Keratinocyte (primary cell): ENCODE results near the gene MRPL53. TPM values are rescaled to one million over a fixed set of nuclear protein-coding genes. Genes with fewer than 3 reads are reported as not detected.
"Not testable (repeated sequence)": the region's sequence is repeated elsewhere in the genome, so short reads cannot be mapped to it uniquely, and the experiment has no call there.

ENCODE experiments used
- DNase-seq: peaks from one replicate; pipeline ENCODE4 v3.0.0-alpha.2; 2011; ENCODE audit warnings: low read depth, missing footprints, low spot score
- FAIRE-seq: peaks from 2 replicates; lab custom pipeline; 2011; peaks lifted over from hg19 to GRCh38; lab: Jason Lieb, UNC
- H2AFZ ChIP-seq: 2 replicates; pipeline ENCODE4 v1.6.0; 2012; ENCODE audit warnings: low read length, control low read depth, inconsistent platforms; ENCODE audit not compliant: control insufficient read depth
- H3K27ac ChIP-seq: 2 replicates; pipeline ENCODE4 v1.5.1; 2011; ENCODE audit warnings: low read length; ENCODE audit not compliant: control insufficient read depth, insufficient read depth
- H3K27me3 ChIP-seq: 3 replicates; pipeline ENCODE4 v1.6.0; 2011; ENCODE audit warnings: low read length; ENCODE audit not compliant: control insufficient read depth, insufficient read depth; ENCODE audit errors: extremely low read depth
- H3K36me3 ChIP-seq, 2 experiments: 2 replicates in 1 of 2; 3 replicates in 1 of 2; pipeline ENCODE4 v1.5.1; 2011; ENCODE audit warnings: low read length in 2 of 2, mild to moderate bottlenecking in 1 of 2; ENCODE audit not compliant: control insufficient read depth in 2 of 2, insufficient read depth in 2 of 2; ENCODE audit errors: extremely low read depth in 1 of 2
- H3K4me1 ChIP-seq: 3 replicates; pipeline ENCODE4 v1.5.1; 2011; ENCODE audit warnings: low read length; ENCODE audit not compliant: control insufficient read depth, insufficient read depth; ENCODE audit errors: extremely low read depth
- H3K4me2 ChIP-seq: 3 replicates; pipeline ENCODE4 v1.6.0; 2011; ENCODE audit warnings: low read depth, low read length; ENCODE audit not compliant: control insufficient read depth, insufficient read depth; ENCODE audit errors: extremely low read depth
- H3K4me3 ChIP-seq, 3 experiments: fragments of 200-600 bp in 1 of 3; sonication (generic) in 1 of 3; 2 replicates in 2 of 3; 3 replicates in 1 of 3; pipeline ENCODE4 v1.5.1; 2011 to 2016; ENCODE audit warnings: low read length in 3 of 3, mild to moderate bottlenecking in 3 of 3, control low read depth in 2 of 3, inconsistent platforms in 1 of 3, low read depth in 1 of 3, mixed read lengths in 1 of 3, mixed run types in 1 of 3, moderate library complexity in 1 of 3; ENCODE audit not compliant: control insufficient read depth in 2 of 3, insufficient read depth in 2 of 3; ENCODE audit errors: extremely low read depth in 1 of 3
- H3K79me2 ChIP-seq: 2 replicates; pipeline ENCODE4 v1.6.0; 2012; ENCODE audit warnings: low read length; ENCODE audit not compliant: control insufficient read depth, insufficient read depth
- H3K9ac ChIP-seq: 3 replicates; pipeline ENCODE4 v1.6.0; 2011; ENCODE audit warnings: low read length; ENCODE audit not compliant: control insufficient read depth, insufficient read depth; ENCODE audit errors: extremely low read depth
- H3K9me1 ChIP-seq: 3 replicates; pipeline ENCODE4 v1.6.0; 2011; ENCODE audit warnings: low read length; ENCODE audit not compliant: control insufficient read depth, insufficient read depth; ENCODE audit errors: extremely low read depth
- H3K9me3 ChIP-seq: 2 replicates; pipeline ENCODE4 v1.5.1; 2012; ENCODE audit warnings: low read depth, low read length; ENCODE audit not compliant: control insufficient read depth
- H4K20me1 ChIP-seq: 3 replicates; pipeline ENCODE4 v1.6.0; 2011; ENCODE audit warnings: low read length; ENCODE audit not compliant: control insufficient read depth, insufficient read depth; ENCODE audit errors: extremely low read depth
- EZH2 ChIP-seq: IDR thresholded peaks from one replicate; pipeline ENCODE4 v1.6.1; 2012; ENCODE audit warnings: inconsistent platforms, mild to moderate bottlenecking, low read length, moderate library complexity
- dilution Hi-C: fragments of 300-500 bp; cut with MboI; formaldehyde crosslinking; loops from one replicate; pipeline ENCODE4 v1.7.0; 2020; ENCODE audit warnings: low sequenced_read_pairs; ENCODE audit not compliant: extremely low pct_ligation_motif_present
- polyA plus RNA-seq, 5 experiments: library from polyadenylated mRNA; depleted of rRNA in 3 of 5; stranded (reverse) in 3 of 5; stranded (forward) in 1 of 5; unstranded in 1 of 5; fragments of >200 nt; gene quantifications; 1 replicate in 1 of 5; 2 replicates in 3 of 5; 3 replicates in 1 of 5; pipeline versions ENCODE4 v1.2.1 to v1.2.3, GENCODE V29; 2011 to 2012; ENCODE audit warnings: missing spikeins in 2 of 5, low read depth in 1 of 5, low replicate concordance in 1 of 5
- TF ChIP-seq, protein P1 (sequence below), 3 experiments: IDR thresholded peaks in 1 of 3; conservative IDR thresholded peaks in 1 of 3; optimal IDR thresholded peaks in 1 of 3; 2 replicates in 2 of 3; 3 replicates in 1 of 3; pipeline versions ENCODE3 to v1.5.1; 2011; ENCODE audit warnings: low read length in 3 of 3, mild to moderate bottlenecking in 3 of 3, moderate library complexity in 2 of 3, control low read depth in 1 of 3, inconsistent platforms in 1 of 3; ENCODE audit not compliant: insufficient read depth in 2 of 3; ENCODE audit errors: extremely low read depth in 1 of 3

Gene MRPL53
- polyA plus RNA-seq, 1 donor (not counting 4 experiments of a cell fraction or from before 2014, with no cell fraction given), result 31.0 TPM

DNA sequence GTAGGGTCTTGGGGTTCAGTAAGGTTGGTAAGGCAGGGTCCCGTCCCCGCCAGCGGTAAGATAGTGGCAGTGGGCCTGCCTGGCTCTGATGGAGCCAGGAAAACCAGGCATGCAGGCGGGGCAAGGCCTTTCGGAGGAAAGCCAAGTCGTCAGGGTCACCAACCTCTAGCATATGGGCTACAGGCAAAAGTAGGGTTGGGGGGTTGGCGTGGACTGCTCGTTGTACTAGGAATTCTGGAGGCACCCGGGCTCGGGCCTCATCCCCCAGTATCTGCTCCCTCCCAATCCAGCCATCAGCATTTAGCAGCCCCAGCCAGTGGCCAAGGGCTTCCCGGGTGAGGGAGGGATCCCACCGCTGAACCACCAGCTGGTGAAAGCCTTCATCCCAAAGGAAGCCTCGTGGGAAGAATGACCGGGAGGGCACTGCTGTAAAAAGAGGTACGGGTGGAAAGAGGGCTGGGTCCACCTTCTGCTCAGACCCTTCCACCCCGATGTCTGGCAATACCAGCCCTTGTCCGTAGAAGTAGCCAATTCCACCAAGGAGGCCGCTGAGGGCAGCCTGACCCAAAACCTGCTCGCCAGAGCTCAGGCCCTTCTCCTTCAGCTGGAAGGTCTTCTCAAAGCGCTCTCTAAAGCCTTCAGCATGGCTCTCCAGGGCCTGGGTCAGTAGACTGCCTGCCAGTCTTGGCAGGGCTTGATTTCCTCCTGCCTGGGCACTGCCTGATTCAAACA is 10.3 kb downstream of the MRPL53 start:
- DNase-seq (no peak), FAIRE-seq (no peak)
- peaks cover 12 to 25% of the 10 kb centered on the region in 2 experiments for H3K36me3 ChIP-seq
- no peaks in the 10 kb centered on the region for H3K4me1 ChIP-seq
- no peaks in the 10 kb centered on the region for H3K27me3 ChIP-seq
- no peak overlapping the region for H3K4me3 ChIP-seq
- H3K9me1 ChIP-seq, result no peaks in the 10 kb centered on the region
- no peak overlapping the region for H3K27ac ChIP-seq
- no peaks in the 10 kb centered on the region for H4K20me1 ChIP-seq
- H3K9me3 ChIP-seq, result no peaks in the 10 kb centered on the region
- H2AFZ ChIP-seq, result no peak overlapping the region
- TF ChIP-seq, protein P1, sequence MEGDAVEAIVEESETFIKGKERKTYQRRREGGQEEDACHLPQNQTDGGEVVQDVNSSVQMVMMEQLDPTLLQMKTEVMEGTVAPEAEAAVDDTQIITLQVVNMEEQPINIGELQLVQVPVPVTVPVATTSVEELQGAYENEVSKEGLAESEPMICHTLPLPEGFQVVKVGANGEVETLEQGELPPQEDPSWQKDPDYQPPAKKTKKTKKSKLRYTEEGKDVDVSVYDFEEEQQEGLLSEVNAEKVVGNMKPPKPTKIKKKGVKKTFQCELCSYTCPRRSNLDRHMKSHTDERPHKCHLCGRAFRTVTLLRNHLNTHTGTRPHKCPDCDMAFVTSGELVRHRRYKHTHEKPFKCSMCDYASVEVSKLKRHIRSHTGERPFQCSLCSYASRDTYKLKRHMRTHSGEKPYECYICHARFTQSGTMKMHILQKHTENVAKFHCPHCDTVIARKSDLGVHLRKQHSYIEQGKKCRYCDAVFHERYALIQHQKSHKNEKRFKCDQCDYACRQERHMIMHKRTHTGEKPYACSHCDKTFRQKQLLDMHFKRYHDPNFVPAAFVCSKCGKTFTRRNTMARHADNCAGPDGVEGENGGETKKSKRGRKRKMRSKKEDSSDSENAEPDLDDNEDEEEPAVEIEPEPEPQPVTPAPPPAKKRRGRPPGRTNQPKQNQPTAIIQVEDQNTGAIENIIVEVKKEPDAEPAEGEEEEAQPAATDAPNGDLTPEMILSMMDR (optimal IDR thresholded peaks at IDR 0.05 in 1 of 3, IDR thresholded peaks at IDR 0.05 in 1 of 3, conservative IDR thresholded peaks at IDR 0.05 in 1 of 3; ENCODE audit: extremely low read depth in 1 of 3, insufficient read depth in 2 of 3, low read length in 3 of 3), result no peak
- no peak for TF ChIP-seq EZH2
- dilution Hi-C loops, result no loop called here
- no peak overlapping the region for H3K4me2 ChIP-seq
- H3K9ac ChIP-seq, result no peak overlapping the region
- H3K79me2 ChIP-seq, result peaks cover 26% of the 10 kb centered on the region

DNA sequence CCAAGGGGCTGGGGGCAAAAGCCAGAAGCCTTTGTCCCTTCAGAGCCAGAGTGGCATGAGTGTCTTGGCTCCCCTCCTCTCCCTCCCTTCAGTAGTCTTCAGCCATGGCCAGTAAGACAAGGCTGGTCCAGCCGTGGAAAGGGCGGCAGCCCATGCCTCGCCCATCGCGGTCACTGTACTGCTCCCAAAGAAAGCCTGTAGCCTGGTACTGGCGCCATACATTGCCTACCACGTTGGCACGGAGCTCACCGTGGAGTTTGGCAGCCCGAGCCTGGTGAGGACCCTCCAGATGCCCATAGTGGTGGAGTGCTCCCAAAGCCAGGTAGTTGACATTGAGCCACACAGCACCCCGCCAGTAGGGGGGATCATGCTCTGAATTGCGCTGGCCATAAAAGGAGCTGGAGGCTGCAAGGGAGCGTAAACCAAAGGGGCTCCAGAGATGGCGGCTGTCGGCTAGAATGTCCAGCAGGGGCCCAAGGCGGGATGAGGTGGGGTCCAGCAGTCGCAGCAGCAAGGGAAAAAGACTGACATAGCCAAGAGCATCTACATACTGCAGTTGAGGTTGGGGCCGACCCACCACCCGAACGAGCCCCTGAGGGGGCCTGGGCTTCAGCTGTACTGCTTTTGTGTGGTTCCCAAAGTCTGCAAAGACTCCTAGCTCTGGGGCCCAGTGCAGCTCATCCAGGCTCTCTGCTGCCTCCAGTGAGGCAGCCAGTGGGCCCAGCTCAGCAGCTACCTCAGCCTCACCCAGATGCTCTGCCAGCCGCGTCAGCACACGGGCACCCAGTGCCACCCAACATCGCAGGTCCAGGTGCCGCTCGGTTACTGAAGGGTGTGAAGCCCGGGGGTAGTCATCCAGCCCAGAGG is 11.1 kb downstream of the MRPL53 start:
- Histone ChIP-seq H3K36me3 (peaks cover 12 to 25% of the 10 kb centered on the region in 2 experiments), H3K9me1 (no peaks in the 10 kb centered on the region), H3K9me3 (no peaks in the 10 kb centered on the region), H3K4me2 (no peak overlapping the region), H3K27ac (no peak overlapping the region), H3K4me1 (peaks cover 7% of the 10 kb centered on the region), H3K4me3 (no peak overlapping the region), H4K20me1 (no peaks in the 10 kb centered on the region), H3K79me2 (peaks cover 30% of the 10 kb centered on the region), H3K27me3 (no peaks in the 10 kb centered on the region), H2AFZ (no peak overlapping the region), H3K9ac (no peak overlapping the region)
- dilution Hi-C loops, result no loop called here
- FAIRE-seq (no peak), DNase-seq (no peak)
- TF ChIP-seq EZH2, result no peak
- TF ChIP-seq, protein P1 (optimal IDR thresholded peaks at IDR 0.05 in 1 of 3, IDR thresholded peaks at IDR 0.05 in 1 of 3, conservative IDR thresholded peaks at IDR 0.05 in 1 of 3; ENCODE audit: extremely low read depth in 1 of 3, insufficient read depth in 2 of 3, low read length in 3 of 3), result peak in 1 of 3 experiments; percentile 39

DNA sequence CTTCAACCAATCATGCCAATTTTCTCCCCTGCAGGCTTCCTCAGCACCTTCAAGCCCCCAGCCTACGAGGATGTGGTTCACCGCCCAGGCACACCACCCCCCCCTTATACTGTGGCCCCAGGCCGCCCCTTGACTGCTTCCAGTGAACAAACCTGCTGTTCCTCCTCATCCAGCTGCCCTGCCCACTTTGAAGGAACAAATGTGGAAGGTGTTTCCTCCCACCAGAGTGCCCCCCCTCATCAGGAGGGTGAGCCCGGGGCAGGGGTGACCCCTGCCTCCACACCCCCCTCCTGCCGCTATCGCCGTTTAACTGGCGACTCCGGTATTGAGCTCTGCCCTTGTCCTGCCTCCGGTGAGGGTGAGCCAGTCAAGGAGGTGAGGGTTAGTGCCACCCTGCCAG is 12.3 kb downstream of the MRPL53 start:
- H3K27me3 ChIP-seq, FAIRE-seq, H3K4me3 ChIP-seq, H2AFZ ChIP-seq, H3K9me1 ChIP-seq, H3K9ac ChIP-seq, H3K9me3 ChIP-seq, H4K20me1 ChIP-seq, H3K4me2 ChIP-seq, DNase-seq, H3K27ac ChIP-seq, dilution Hi-C loops: not testable (repeated sequence)
- Histone ChIP-seq H3K36me3 (peaks cover 12 to 25% of the 10 kb centered on the region in 2 experiments), H3K4me1 (peaks cover 17% of the 10 kb centered on the region), H3K79me2 (peaks cover 37% of the 10 kb centered on the region)
